Measurements from ENCODE around the gene ANKRD9. TPM values are rescaled to one million over a fixed set of nuclear protein-coding genes. Genes with fewer than 3 reads are reported as not detected.

ANKRD9 gene
- total and polyA plus RNA-seq, 9 of the 15 experiments (the other 6 are each of a cell fraction or from before 2014, with no cell fraction given): 0.04 to 32.9 (median 5.3) TPM

DNA sequence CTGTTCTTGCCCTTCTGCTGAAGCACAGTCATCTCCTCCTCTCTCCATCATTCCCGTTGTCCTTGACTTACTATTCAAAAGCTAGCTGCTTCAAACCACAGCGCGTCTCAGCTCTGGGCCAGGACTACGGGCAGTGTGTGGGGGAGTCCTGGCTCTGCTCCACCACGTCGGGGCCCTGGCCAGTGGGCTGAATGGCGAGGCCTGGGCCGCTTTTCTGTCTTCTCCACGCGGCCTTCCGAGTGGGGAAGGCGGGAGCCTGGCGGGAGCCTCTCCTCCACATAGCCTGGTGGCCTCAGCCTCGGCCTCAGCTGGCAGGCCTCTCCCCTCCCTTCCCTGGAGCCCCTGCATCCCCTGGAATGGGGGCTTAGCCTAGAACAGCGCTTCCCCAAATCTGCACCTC is 16.5 kb downstream of the ANKRD9 start:
- in situ Hi-C loops (cut with MboI): no loop called here
- FAIRE-seq: no peak
- CTCF ChIA-PET (ENCODE audit: low intra/inter-chr PET ratio): no interaction called here

More for the DNA sequence above, 16.5 kb downstream of the ANKRD9 start:
- no peaks in the 10 kb centered on the region for H3K79me2 ChIP-seq (ENCODE audit: control insufficient read depth, insufficient read depth, low read length)
- DNase-seq (ENCODE audit: extremely low read depth in 1 of 4, low spot score in 3 of 4): no peak
- H3K9me1 ChIP-seq (ENCODE audit: control insufficient read depth, insufficient read depth, low read length): no peaks in the 10 kb centered on the region
- H3K4me1 ChIP-seq (replicated peaks in 1 of 2; ENCODE audit: control insufficient read depth in 2 of 2, insufficient read depth in 2 of 2, low read length in 2 of 2): peaks cover 3 to 41% of the 10 kb centered on the region in 2 experiments; a peak in 3 of 5 replicates
- H3K4me3 ChIP-seq: no peak overlapping the region
- ATAC-seq: no peak
- intact Hi-C loops (cut with micrococcal nuclease): no loop called here
- TF ChIP-seq ZBTB33 (CRISPR knock-in tag; IDR thresholded peaks at IDR 0.05) (0 out of 2 replicates have a peak, but pooled peaks have one; percentile 27), FOXK2 (conservative IDR thresholded peaks at IDR 0.05 in 1 of 2, IDR thresholded peaks at IDR 0.05 in 1 of 2; ENCODE audit: low read depth in 2 of 2) (no peak)
- H3K9me3 ChIP-seq (replicated peaks; ENCODE audit: control insufficient read depth, insufficient read depth, low read depth, low read length): no peaks in the 10 kb centered on the region
- 60% methylated on average over 2 of the region's 15 CpGs for WGBS (ENCODE audit: insufficient coverage, low coverage, missing lambda C conversion rate)
- no peak overlapping the region; a peak in 1 of 4 replicates for H3K9ac ChIP-seq (ENCODE audit: insufficient read depth in 1 of 2, low read depth in 2 of 2, low read length in 2 of 2)
- POLR2A ChIA-PET: interaction anchor here (1.0 kb wide), 1 partner anchor 11 kb away, joined by 3 read pairs; no protein-coding TSS in a partner anchor
- H4K20me1 ChIP-seq (replicated peaks; ENCODE audit: control insufficient read depth, insufficient read depth, low read length): no peaks in the 10 kb centered on the region
- no peak overlapping the region for H3K4me2 ChIP-seq (ENCODE audit: insufficient read depth, low read length)
- H3K36me3 ChIP-seq (ENCODE audit: control insufficient read depth, insufficient read depth, low read length): no peaks in the 10 kb centered on the region
- no peaks in the 10 kb centered on the region for H3K27me3 ChIP-seq (ENCODE audit: control insufficient read depth in 2 of 2, insufficient read depth in 2 of 2, low read length in 2 of 2)
- BruUV-seq (replicated peaks): no TSS peak
- H3K27ac ChIP-seq (ENCODE audit: extremely low read depth, low read depth, low read length): no peak overlapping the region
- no peak overlapping the region for H2AFZ ChIP-seq (ENCODE audit: low read depth, low read length)
